IMR-90 (cell line): ENCODE results near the gene ZNF618. TPM values are rescaled to one million over a fixed set of nuclear protein-coding genes. Genes with fewer than 3 reads are reported as not detected.

Experiments used
- ATAC-seq: fragments of 200-7000 bp; cut with Tn5 transposase; 2 replicates; pipeline ENCODE4 v1.9.1; 2020; ENCODE audit warnings: low read depth, mild to moderate bottlenecking, moderate library complexity
- BruUV-seq: library from RNA; stranded (reverse); fragments of 400-500 nt; replicated peaks from 2 replicates; lab custom pipeline; 2021; lab: Mats Ljungman, UMichigan
- CTCF ChIA-PET: fragments of 300-600 bp; formaldehyde crosslinking; extraction: SDS; loops from one replicate; lab custom pipeline; 2021; ENCODE audit warnings: antibody characterized with exemption; lab: Yijun Ruan, JAX
- POLR2A ChIA-PET: fragments of 300-600 bp; sonication (Branson Sonifier 250); formaldehyde crosslinking; loops from one replicate; lab custom pipeline; 2022; ENCODE audit warnings: antibody characterized with exemption; ENCODE audit not compliant: unreplicated experiment; lab: Charles Lee
- DNase-seq: peaks from one replicate; pipeline ENCODE4 v3.0.0; 2013
- H2AFZ ChIP-seq: replicated peaks from 2 replicates; pipeline ENCODE3; 2013; ENCODE audit warnings: low read length, mild to moderate bottlenecking; ENCODE audit not compliant: poor library complexity
- H2AK5ac ChIP-seq: 2 replicates; pipeline ENCODE4 v1.6.1; 2013; ENCODE audit warnings: low read depth, low read length, inconsistent platforms
- H2AK9ac ChIP-seq: replicated peaks from 2 replicates; pipeline ENCODE3; 2013; ENCODE audit warnings: mild to moderate bottlenecking, low read depth, low read length, moderate library complexity; ENCODE audit not compliant: poor library complexity
- H2BK120ac ChIP-seq: 2 replicates; pipeline ENCODE4 v1.6.1; 2013; ENCODE audit warnings: low read depth, low read length, inconsistent platforms
- H2BK15ac ChIP-seq: 3 replicates; pipeline ENCODE4 v1.6.1; 2013; ENCODE audit warnings: low read depth, low read length, inconsistent platforms
- H2BK20ac ChIP-seq: 2 replicates; pipeline ENCODE4 v1.6.1; 2013; ENCODE audit warnings: low read depth, mild to moderate bottlenecking, inconsistent platforms, low read length, moderate library complexity
- H2BK5ac ChIP-seq: 2 replicates; pipeline ENCODE4 v1.6.1; 2013; ENCODE audit warnings: mild to moderate bottlenecking, low read depth, low read length, inconsistent platforms; ENCODE audit not compliant: poor library complexity, severe bottlenecking
- H3K14ac ChIP-seq: replicated peaks from 2 replicates; pipeline ENCODE4 v1.6.1; 2013; ENCODE audit warnings: low read depth, low read length, inconsistent platforms
- H3K18ac ChIP-seq: 2 replicates; pipeline ENCODE4 v1.6.1; 2013; ENCODE audit warnings: low read depth, low read length, control low read depth
- H3K23ac ChIP-seq: 2 replicates; pipeline ENCODE4 v1.6.1; 2013; ENCODE audit warnings: low read depth, low read length, inconsistent platforms
- H3K27ac ChIP-seq: 2 replicates; pipeline ENCODE4 v1.5.1; 2013; ENCODE audit warnings: mild to moderate bottlenecking, control low read depth, low read length; ENCODE audit not compliant: insufficient read depth
- H3K27me3 ChIP-seq: 2 replicates; pipeline ENCODE4 v1.6.1; 2013; ENCODE audit warnings: low read length; ENCODE audit not compliant: control insufficient read depth, insufficient read depth
- H3K36me3 ChIP-seq: 2 replicates; pipeline ENCODE4 v1.6.1; 2013; ENCODE audit warnings: low read length, mixed read lengths; ENCODE audit not compliant: control insufficient read depth, insufficient read depth
- H3K4ac ChIP-seq: 2 replicates; pipeline ENCODE4 v1.6.1; 2013; ENCODE audit warnings: low read depth, low read length, inconsistent platforms
- H3K4me1 ChIP-seq: 2 replicates; pipeline ENCODE4 v1.6.1; 2013; ENCODE audit warnings: low read length, mixed read lengths; ENCODE audit not compliant: control insufficient read depth, insufficient read depth
- H3K4me2 ChIP-seq: 2 replicates; pipeline ENCODE4 v1.6.1; 2013; ENCODE audit warnings: low read depth, mild to moderate bottlenecking, control low read depth, low read length, moderate library complexity
- H3K4me3 ChIP-seq: 2 replicates; pipeline ENCODE4 v1.5.1; 2013; ENCODE audit warnings: low read depth, mild to moderate bottlenecking, control low read depth, low read length, moderate library complexity; ENCODE audit not compliant: insufficient read depth
- H3K56ac ChIP-seq: 2 replicates; pipeline ENCODE4 v1.6.1; 2013; ENCODE audit warnings: low read length, inconsistent platforms; ENCODE audit not compliant: insufficient read depth; ENCODE audit errors: extremely low read depth
- H3K79me1 ChIP-seq, 2 experiments: 2 replicates each; pipeline ENCODE4 v1.6.1; 2013; ENCODE audit warnings: low read length in 2 of 2, inconsistent platforms in 1 of 2, low read depth in 1 of 2
- H3K9ac ChIP-seq: 2 replicates; pipeline ENCODE4 v1.6.1; 2013; ENCODE audit warnings: low read depth, low read length, control low read depth
- H3K9me1 ChIP-seq: 2 replicates; pipeline ENCODE4 v1.6.1; 2013; ENCODE audit warnings: low read length, inconsistent platforms; ENCODE audit not compliant: insufficient read depth
- H3K9me3 ChIP-seq: 2 replicates; pipeline ENCODE4 v1.6.1; 2013; ENCODE audit warnings: low read length; ENCODE audit not compliant: control insufficient read depth, insufficient read depth
- H4K20me1 ChIP-seq: 2 replicates; pipeline ENCODE4 v1.6.1; 2013; ENCODE audit warnings: low read length, inconsistent platforms; ENCODE audit not compliant: insufficient read depth
- H4K5ac ChIP-seq: 2 replicates; pipeline ENCODE4 v1.6.1; 2013; ENCODE audit warnings: mild to moderate bottlenecking, low read depth, low read length, control low read depth
- H4K8ac ChIP-seq, 2 experiments: 2 replicates each; pipeline ENCODE4 v1.6.1; 2013; ENCODE audit warnings: low read depth in 2 of 2, low read length in 2 of 2, control low read depth in 1 of 2, inconsistent platforms in 1 of 2
- H4K91ac ChIP-seq: 2 replicates; pipeline ENCODE4 v1.6.1; 2013; ENCODE audit warnings: low read depth, low read length, inconsistent platforms; ENCODE audit not compliant: insufficient read depth
- RCOR1 ChIP-seq: IDR thresholded peaks from 2 replicates; pipeline ENCODE4 v1.6.1; 2012; ENCODE audit warnings: mild to moderate bottlenecking, low read length, improper control_type of control experiment; ENCODE audit not compliant: insufficient replicate concordance
- WGBS, 2 experiments: methylation state at CpG; one replicate each; pipeline versions ENCODE4 v1.1.5 to v1.1.7; 2013; ENCODE audit warnings: missing lambda C conversion rate in 2 of 2; ENCODE audit not compliant: insufficient read length in 1 of 2; ENCODE audit errors: extremely low coverage in 2 of 2; 5-methylcytosine and 5-hydroxymethylcytosine counted together
- dilution Hi-C: fragments of 300-500 bp; cut with HindIII; formaldehyde crosslinking; loops from one replicate; pipeline ENCODE4 v1.14.3; 2018; ENCODE audit warnings: low sequenced_read_pairs; ENCODE audit not compliant: unreplicated experiment
- in situ Hi-C: fragments of 300-500 bp; cut with MboI; formaldehyde crosslinking; loops from 3 replicates; pipeline ENCODE4 v1.14.3; 2019; ENCODE audit warnings: low sequenced_read_pairs, inconsistent platforms, mixed read lengths
- intact Hi-C: fragments of 100-400 bp; cut with micrococcal nuclease; formaldehyde crosslinking; loops from 2 replicates; pipeline ENCODE4 v1.10.0; 2022
- polyA plus RNA-seq, 3 experiments: library from polyadenylated mRNA; depleted of rRNA; stranded (reverse); fragments of >200 nt; gene quantifications; 2 replicates each; pipeline ENCODE4 v1.2.3, GENCODE V29; 2012; ENCODE audit warnings: low replicate concordance in 1 of 3
- total RNA-seq: library from RNA; depleted of rRNA; stranded (reverse); fragments of >200 nt; gene quantifications from 2 replicates; pipeline ENCODE4 v1.2.3, GENCODE V29; 2012
- TF ChIP-seq, protein P1 (sequence below): conservative IDR thresholded peaks from 2 replicates; pipeline ENCODE4 v1.5.1; 2012; ENCODE audit warnings: mild to moderate bottlenecking, low read depth, low read length, improper control_type of control experiment
- TF ChIP-seq, protein P2 (sequence below): fragments of 150-350 bp; IDR thresholded peaks from 2 replicates; pipeline ENCODE4 v1.6.1; 2016; ENCODE audit warnings: low read depth, mild to moderate bottlenecking, low read length, moderate library complexity, borderline replicate concordance

The ZNF618 gene
- total and polyA plus RNA-seq, 2 of the 4 experiments (the other 2 are of a cell fraction), result 8.2 to 9.4 TPM

DNA sequence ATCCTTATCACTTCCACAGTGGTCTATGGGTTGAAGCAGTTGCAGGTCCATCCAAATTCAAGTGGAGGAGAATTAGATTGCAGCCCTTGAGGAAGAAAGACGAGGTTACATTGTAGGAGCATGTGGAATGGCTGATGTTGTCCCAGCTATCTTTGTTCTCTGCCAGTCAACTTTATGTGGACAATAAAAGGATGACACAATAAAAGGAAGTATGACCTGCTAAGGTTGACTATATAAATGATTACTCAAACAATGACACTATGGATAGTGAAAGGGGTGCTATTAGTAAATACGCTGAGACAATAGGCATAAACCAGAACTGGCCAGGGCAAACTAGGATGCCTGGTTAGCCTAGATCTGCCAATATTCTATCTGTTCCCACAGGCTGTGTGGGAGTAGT is 12.8 kb upstream of the ZNF618 start:
- Histone ChIP-seq H2AK5ac (no peak overlapping the region), H3K9me3 (peaks cover 6% of the 10 kb centered on the region; the same call in 1 of the 2 replicates), H2BK20ac (no peak overlapping the region), H3K14ac (no peak overlapping the region), H3K56ac (no peak overlapping the region), H2AFZ (no peak overlapping the region), H3K36me3 (no peaks in the 10 kb centered on the region), H3K4me1 (no peaks in the 10 kb centered on the region), H2AK9ac (no peak overlapping the region), H4K91ac (no peak overlapping the region), H3K27ac (no peak overlapping the region), H3K4me2 (no peak overlapping the region), H3K4ac (no peak overlapping the region), H3K27me3 (peaks cover 23% of the 10 kb centered on the region), H4K8ac (no peak overlapping the region), H2BK5ac (no peak overlapping the region), H3K4me3 (no peak overlapping the region), H3K18ac (no peak overlapping the region), H3K23ac (no peak overlapping the region), H3K79me1 (no peaks in the 10 kb centered on the region), H4K5ac (no peak overlapping the region), H2BK120ac (no peak overlapping the region), H3K9me1 (no peaks in the 10 kb centered on the region), H3K9ac (no peak overlapping the region), H4K20me1 (no peaks in the 10 kb centered on the region), H2BK15ac (no peak overlapping the region)
- BruUV-seq, result no TSS peak
- TF ChIP-seq, protein P1, sequence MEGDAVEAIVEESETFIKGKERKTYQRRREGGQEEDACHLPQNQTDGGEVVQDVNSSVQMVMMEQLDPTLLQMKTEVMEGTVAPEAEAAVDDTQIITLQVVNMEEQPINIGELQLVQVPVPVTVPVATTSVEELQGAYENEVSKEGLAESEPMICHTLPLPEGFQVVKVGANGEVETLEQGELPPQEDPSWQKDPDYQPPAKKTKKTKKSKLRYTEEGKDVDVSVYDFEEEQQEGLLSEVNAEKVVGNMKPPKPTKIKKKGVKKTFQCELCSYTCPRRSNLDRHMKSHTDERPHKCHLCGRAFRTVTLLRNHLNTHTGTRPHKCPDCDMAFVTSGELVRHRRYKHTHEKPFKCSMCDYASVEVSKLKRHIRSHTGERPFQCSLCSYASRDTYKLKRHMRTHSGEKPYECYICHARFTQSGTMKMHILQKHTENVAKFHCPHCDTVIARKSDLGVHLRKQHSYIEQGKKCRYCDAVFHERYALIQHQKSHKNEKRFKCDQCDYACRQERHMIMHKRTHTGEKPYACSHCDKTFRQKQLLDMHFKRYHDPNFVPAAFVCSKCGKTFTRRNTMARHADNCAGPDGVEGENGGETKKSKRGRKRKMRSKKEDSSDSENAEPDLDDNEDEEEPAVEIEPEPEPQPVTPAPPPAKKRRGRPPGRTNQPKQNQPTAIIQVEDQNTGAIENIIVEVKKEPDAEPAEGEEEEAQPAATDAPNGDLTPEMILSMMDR, result no peak
- TF ChIP-seq RCOR1, result no peak
- TF ChIP-seq, protein P2, sequence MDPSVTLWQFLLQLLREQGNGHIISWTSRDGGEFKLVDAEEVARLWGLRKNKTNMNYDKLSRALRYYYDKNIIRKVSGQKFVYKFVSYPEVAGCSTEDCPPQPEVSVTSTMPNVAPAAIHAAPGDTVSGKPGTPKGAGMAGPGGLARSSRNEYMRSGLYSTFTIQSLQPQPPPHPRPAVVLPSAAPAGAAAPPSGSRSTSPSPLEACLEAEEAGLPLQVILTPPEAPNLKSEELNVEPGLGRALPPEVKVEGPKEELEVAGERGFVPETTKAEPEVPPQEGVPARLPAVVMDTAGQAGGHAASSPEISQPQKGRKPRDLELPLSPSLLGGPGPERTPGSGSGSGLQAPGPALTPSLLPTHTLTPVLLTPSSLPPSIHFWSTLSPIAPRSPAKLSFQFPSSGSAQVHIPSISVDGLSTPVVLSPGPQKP, result no peak
- in situ Hi-C loops, result loop anchor here (25.0 kb wide), 1 partner anchor 101 kb away; no protein-coding TSS in a partner anchor
- ChIA-PET CTCF (no interaction called here), POLR2A (no interaction called here)
- dilution Hi-C loops, result no loop called here
- intact Hi-C loops, result no loop called here
- no CpG with 5 or more reads among the region's 2 CpGs for WGBS, 2 experiments
- no peak for DNase-seq
- ATAC-seq, result no peak
